Sigmoid colon (tissue), 7 donors: ENCODE measurements around the gene SP7. TPM values are rescaled to one million over a fixed set of nuclear protein-coding genes. Genes with fewer than 3 reads are reported as not detected.
A peak's percentile ranks its signal among the peaks of the same experiment; 100 is the strongest.

Experiments
- DNase-seq: peaks from one replicate; pipeline ENCODE4 v3.0.0-alpha.2; 2019
- H3K27ac ChIP-seq, 4 donors: fragments of 200-600 bp; sonication (generic); one replicate each; pipeline ENCODE4 v1.5.1; 2016 to 2019; ENCODE audit warnings: mild to moderate bottlenecking in 1 of 4
- H3K27me3 ChIP-seq, 3 donors: fragments of 200-600 bp; sonication (generic); one replicate each; pipeline ENCODE4 v1.5.1; 2019; ENCODE audit warnings: mild to moderate bottlenecking in 1 of 3
- H3K36me3 ChIP-seq, 4 donors: fragments of 200-600 bp; sonication (generic); one replicate each; pipeline ENCODE4 v1.5.1; 2016 to 2019
- H3K4me1 ChIP-seq, 4 donors: fragments of 200-600 bp; sonication (generic); one replicate each; pipeline ENCODE4 v1.5.1; 2017 to 2019
- H3K4me3 ChIP-seq, 4 donors: fragments of 200-600 bp; sonication (generic); one replicate each; pipeline ENCODE4 v1.5.1; 2017 to 2019; ENCODE audit warnings: mild to moderate bottlenecking in 2 of 4, moderate library complexity in 1 of 4
- H3K9me3 ChIP-seq, 4 donors: fragments of 200-600 bp in 3 of 4; sonication (generic) in 3 of 4; one replicate each; pipeline versions ENCODE4 v1.5.1 to v1.6.1; 2013 to 2019
- CTCF ChIP-seq, 4 experiments: fragments of 450-650 bp in 3 of 4; fragments of 200-600 bp in 1 of 4; IDR thresholded peaks; one replicate each; pipeline ENCODE4 v1.5.1; 2016 to 2019; ENCODE audit warnings: antibody characterized with exemption in 4 of 4, mild to moderate bottlenecking in 3 of 4, moderate library complexity in 2 of 4
- EP300 ChIP-seq, 4 donors: sonication (generic); formaldehyde crosslinking; IDR thresholded peaks; one replicate each; pipeline ENCODE4 v1.6.1; 2017; ENCODE audit warnings: antibody characterized with exemption in 4 of 4
- POLR2A ChIP-seq, 2 donors: fragments of 450-650 bp; IDR thresholded peaks; one replicate each; pipeline ENCODE4 v1.6.1; 2016; ENCODE audit warnings: antibody characterized with exemption in 2 of 2, mild to moderate bottlenecking in 2 of 2, moderate library complexity in 2 of 2
- POLR2AphosphoS5 ChIP-seq, 4 donors: sonication (generic); formaldehyde crosslinking; IDR thresholded peaks; one replicate each; pipeline ENCODE4 v1.6.1; 2017; ENCODE audit warnings: antibody characterized with exemption in 4 of 4
- WGBS, 2 donors: extraction: QIAGEN DNeasy Blood & Tissue Kit; methylation state at CpG; one replicate each; pipeline ENCODE4 v1.1.7; 2013; 5-methylcytosine and 5-hydroxymethylcytosine counted together
- intact Hi-C: fragments of 100-400 bp; cut with DNase I; formaldehyde crosslinking; loops from one replicate; pipeline ENCODE4 v1.15.1; 2023
- polyA plus RNA-seq, 3 donors: library from polyadenylated mRNA; stranded (reverse); fragments of 200-250 nt; gene quantifications; one replicate each; pipeline ENCODE4 v1.2.3, GENCODE V29; 2013
- total RNA-seq, 4 donors: library from RNA; depleted of rRNA; stranded (reverse); fragments of >200 nt; gene quantifications; one replicate each; pipeline ENCODE4 v1.1.0, GENCODE V29; 2016
- donor health status: healthy with polysubstance abuse.
- donor health status: Bipolar disorder and iron deficiency.
- donor health status: healthy.

Gene SP7
- total and polyA plus RNA-seq, 7 donors, result not detected

- no peak for TF ChIP-seq POLR2A (IDR thresholded peaks at IDR 0.05)
- no peak for TF ChIP-seq POLR2AphosphoS5 (IDR thresholded peaks at IDR 0.05)
- peak; percentile 39 to 73 (median 60) for TF ChIP-seq CTCF (IDR thresholded peaks at IDR 0.05)
- 80 to 86% methylated on average over 11 of the region's 11 CpGs for WGBS, 2 donors
- peak; percentile 81 for DNase-seq
- H3K36me3 ChIP-seq, result no peaks in the 10 kb centered on the region
- H3K27ac ChIP-seq, result no peak overlapping the region
- no peak overlapping the region for H3K4me3 ChIP-seq
- H3K9me3 ChIP-seq, result no peaks in the 10 kb centered on the region
- intact Hi-C loops, result loop anchor here (1.0 to 2.0 kb wide), 2 partner anchors 74 to 129 kb away; no protein-coding TSS in a partner anchor
- H3K4me1 ChIP-seq, result peaks cover 0 to 4% (median 0%) of the 10 kb centered on the region in 4 donors
- H3K27me3 ChIP-seq, result no peaks in the 10 kb centered on the region
These were observed 48.4 kb downstream of the SP7 start for GRCh38 chr12:53287741-53288216.

- TF ChIP-seq CTCF (IDR thresholded peaks at IDR 0.05) (no peak), POLR2A (IDR thresholded peaks at IDR 0.05) (no peak), EP300 (IDR thresholded peaks at IDR 0.05) (no peak), POLR2AphosphoS5 (IDR thresholded peaks at IDR 0.05) (no peak)
- DNase-seq, result no peak
- Histone ChIP-seq H3K27me3 (no peaks in the 10 kb centered on the region), H3K4me1 (peaks cover 0 to 4% (median 0%) of the 10 kb centered on the region in 4 donors), H3K4me3 (no peak overlapping the region), H3K9me3 (no peaks in the 10 kb centered on the region), H3K27ac (no peak overlapping the region), H3K36me3 (no peaks in the 10 kb centered on the region)
- 92 to 95% methylated on average over 9 of the region's 9 CpGs for WGBS, 2 donors
- intact Hi-C loops, result loop anchor here (2.0 kb wide), 1 partner anchor 128 kb away; no protein-coding TSS in a partner anchor
These were observed 49.7 kb downstream of the SP7 start for GRCh38 chr12:53286448-53286847.

GRCh38 chr12:53279888-53280498 is 56.2 kb downstream of the SP7 start:
- WGBS, 2 donors, result 89 to 94% methylated on average over 9 of the region's 9 CpGs
- Histone ChIP-seq H3K27ac (no peak overlapping the region), H3K4me1 (no peaks in the 10 kb centered on the region), H3K27me3 (no peaks in the 10 kb centered on the region), H3K9me3 (no peaks in the 10 kb centered on the region), H3K36me3 (no peaks in the 10 kb centered on the region), H3K4me3 (no peak overlapping the region)
- DNase-seq, result no peak
- intact Hi-C loops, result no loop called here
- no peak for TF ChIP-seq POLR2A (IDR thresholded peaks at IDR 0.05)
- no peak for TF ChIP-seq POLR2AphosphoS5 (IDR thresholded peaks at IDR 0.05)
- no peak for TF ChIP-seq EP300 (IDR thresholded peaks at IDR 0.05)
- no peak for TF ChIP-seq CTCF (IDR thresholded peaks at IDR 0.05)

GRCh38 chr12:53279283-53279869 is 56.8 kb downstream of the SP7 start:
- no peak for DNase-seq
- no peak for TF ChIP-seq CTCF (IDR thresholded peaks at IDR 0.05)
- TF ChIP-seq EP300 (IDR thresholded peaks at IDR 0.05), result no peak
- TF ChIP-seq POLR2A (IDR thresholded peaks at IDR 0.05), result no peak
- TF ChIP-seq POLR2AphosphoS5 (IDR thresholded peaks at IDR 0.05), result no peak
- H3K27me3 ChIP-seq, result no peaks in the 10 kb centered on the region
- intact Hi-C loops, result no loop called here
- no peaks in the 10 kb centered on the region for H3K36me3 ChIP-seq
- H3K27ac ChIP-seq, result no peak overlapping the region
- no peak overlapping the region for H3K4me3 ChIP-seq
- no peaks in the 10 kb centered on the region for H3K4me1 ChIP-seq
- no peaks in the 10 kb centered on the region for H3K9me3 ChIP-seq
- WGBS, 2 donors, result 90 to 94% methylated on average over 3 of the region's 3 CpGs
